Pulmonary artery endothelial cell (primary cell): Measurements from ENCODE around the gene SGK1. TPM values are rescaled to one million over a fixed set of nuclear protein-coding genes. Genes with fewer than 3 reads are reported as not detected.

ENCODE experiments used
- DNase-seq: peaks from one replicate; pipeline ENCODE4 v3.0.0-alpha.2; 2011; ENCODE audit warnings: low read depth, low spot score
- total RNA-seq: library from RNA; depleted of rRNA; stranded (reverse); fragments of >200 nt; gene quantifications from 2 replicates; pipeline ENCODE4 v1.2.3, GENCODE V29; 2014

The SGK1 gene
- 242 and 273 TPM in 2 replicates for total RNA-seq

DNA sequence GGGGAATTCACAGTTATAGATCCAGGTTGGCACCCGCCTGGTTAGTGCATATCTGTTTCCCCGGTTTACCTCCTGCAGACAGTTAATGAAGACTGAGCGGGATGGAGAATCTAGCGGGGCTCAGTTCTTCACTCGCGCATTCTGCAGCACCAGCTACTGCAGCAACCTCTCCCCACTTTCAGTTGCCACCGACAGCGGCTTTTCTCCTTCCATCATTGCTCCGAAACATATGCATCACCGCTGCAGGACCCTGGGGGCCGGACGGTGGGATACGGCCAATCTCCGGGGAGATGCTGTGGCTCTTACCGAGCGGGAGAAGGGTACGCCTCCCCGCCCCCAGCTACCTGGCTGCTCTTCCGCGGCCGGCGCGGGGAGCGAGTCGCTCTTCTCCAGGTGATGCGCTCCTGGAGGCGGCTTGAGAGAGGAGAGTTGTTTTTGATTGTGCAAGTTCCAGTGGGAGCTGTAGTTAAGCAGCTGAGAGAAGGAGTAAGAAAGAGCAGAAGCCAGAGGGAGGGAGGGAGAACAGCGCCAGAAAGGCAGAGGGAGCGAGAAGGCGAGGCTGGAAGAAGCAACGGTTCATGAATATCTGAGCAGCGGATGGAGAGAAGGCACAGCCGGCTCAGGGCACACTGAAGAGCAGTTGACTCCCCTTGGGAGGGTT is at the start of gene SGK1:
Gene SGK1, minus strand, starts transcription at position 642 of the 661 bp plus-strand sequence. CDS start 652 bp downstream, outside the sequence.
- DNase-seq: no peak

DNA sequence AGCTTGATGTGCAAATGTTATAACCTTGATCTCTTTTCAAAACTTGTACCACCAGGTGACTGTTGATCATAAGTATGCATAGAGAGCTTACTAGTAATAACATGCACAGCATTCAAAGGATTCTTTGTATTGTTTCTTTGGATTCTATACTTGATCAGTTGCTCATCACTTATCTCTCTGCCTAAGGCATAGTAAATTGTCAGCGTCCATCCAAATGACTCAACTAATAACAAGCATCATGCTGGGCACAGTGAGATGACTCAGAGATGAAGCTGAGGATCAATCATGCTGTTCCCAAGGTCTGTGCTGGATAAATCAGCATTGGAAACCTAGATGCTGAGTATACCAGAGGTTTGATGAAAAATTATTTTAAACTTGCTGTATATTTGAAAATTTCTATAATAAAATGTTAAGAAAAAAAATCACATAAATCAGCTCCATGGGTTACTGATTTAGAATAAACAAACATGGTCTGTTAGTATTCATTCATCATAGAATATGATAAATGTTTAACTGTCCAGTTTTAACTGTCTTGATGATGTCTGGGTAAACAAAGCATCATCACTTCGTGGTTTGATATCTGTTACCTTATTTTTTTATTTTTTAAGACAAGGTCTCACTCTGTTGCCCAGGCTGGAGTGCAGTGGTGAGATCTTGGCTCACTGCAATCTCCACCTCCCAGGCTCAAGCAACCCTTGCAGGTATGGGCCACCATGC is 45.6 kb upstream of the SGK1 start:
- DNase-seq: no peak

DNA sequence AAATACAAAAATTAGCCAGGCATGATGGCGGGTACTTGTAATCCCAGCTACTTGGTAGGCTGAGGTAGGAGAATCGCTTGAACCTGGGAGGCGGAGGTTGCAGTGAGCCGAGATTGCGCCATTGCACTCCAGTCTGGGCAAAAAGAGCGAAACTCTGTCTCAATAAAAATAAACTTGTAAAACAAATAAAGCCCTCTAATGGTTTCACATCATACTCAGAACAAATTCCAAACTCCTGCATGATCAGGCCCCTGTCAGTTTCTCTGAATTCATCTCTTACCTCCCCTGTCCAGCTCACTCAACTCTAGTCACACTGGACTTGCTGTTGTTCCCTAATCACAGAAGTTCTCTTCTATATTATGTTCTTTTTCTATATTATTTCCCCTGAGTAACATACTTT is 43.1 kb upstream of the SGK1 start:
- DNase-seq: no peak

DNA sequence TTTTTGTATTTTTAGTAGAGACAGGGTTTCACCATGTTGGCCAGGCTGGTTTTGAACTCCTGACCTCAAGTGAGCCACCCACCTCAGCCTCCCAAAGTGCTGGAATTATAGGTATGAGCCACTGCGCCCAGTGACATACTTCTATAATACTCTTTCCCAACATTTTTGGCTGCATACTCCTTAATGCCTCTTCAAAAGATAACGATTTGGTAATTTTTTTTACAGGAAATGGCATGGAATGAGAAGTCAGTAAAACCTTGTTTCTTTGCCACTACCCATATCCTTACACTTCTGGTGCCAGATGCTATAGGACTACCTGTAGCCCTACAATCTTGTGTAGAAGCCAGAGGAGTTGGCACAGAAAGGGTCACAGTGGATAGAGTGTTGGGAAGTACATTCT is 41.4 kb upstream of the SGK1 start:
- no peak for DNase-seq

DNA sequence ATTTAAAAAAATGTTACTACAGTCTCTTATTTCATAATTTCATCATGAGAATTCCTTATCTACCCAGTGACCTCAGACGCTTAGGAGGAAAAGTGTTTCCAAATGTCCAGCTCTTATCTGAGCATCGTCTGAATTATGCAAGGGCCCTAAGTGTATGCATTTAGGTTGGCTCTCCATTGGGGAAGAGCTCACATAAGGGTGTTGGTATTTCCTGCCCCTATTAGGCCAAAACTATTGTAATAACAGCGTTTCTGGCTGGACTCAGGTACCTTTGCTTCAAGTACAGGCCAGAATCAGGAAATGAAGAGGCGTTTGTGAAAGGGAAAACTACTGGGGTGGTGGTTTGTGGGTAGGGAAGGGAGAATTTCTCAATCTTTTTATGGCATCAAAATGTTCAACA is 40.4 kb upstream of the SGK1 start:
- no peak for DNase-seq

DNA sequence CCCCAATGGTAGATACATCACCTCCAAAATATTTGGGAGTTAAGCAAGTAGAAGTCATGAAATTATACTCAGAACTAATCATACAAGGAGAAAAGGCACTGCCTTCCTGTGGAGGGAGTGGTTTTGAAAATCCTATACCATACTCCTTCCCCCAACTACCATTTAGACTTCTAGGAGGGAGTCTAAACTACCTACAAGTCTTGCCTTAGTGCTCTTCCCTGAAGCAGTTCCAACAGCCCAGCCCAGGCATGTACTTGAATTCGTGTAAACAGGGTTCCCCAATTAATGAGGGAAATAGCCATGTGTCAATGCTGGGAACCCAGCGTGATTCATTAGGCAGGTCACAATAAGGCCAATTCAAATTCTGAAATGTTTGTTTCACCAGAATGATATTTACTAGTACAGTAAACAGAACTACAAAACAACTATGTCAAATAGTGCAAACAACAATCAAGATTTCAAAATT is 39.1 kb upstream of the SGK1 start:
- DNase-seq: no peak

DNA sequence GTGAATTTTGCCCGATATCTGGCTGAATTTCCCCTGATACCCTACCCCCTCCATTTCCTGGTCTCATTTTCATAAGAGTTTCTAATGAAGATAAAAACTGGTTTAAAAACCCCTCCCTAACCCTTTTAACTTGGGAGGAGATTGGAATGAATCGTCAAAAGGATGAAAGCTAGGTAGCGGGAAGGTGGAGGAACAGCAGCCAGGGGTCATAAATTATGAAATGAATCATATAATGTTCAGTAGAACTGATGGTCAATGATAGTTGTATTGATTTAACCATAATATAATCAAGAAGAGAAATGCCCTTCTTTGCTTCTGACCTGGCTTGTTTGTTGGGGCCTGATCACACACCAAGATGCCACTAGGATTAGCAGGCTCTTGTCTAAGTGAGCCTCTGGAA is 38.5 kb upstream of the SGK1 start:
- no peak for DNase-seq

DNA sequence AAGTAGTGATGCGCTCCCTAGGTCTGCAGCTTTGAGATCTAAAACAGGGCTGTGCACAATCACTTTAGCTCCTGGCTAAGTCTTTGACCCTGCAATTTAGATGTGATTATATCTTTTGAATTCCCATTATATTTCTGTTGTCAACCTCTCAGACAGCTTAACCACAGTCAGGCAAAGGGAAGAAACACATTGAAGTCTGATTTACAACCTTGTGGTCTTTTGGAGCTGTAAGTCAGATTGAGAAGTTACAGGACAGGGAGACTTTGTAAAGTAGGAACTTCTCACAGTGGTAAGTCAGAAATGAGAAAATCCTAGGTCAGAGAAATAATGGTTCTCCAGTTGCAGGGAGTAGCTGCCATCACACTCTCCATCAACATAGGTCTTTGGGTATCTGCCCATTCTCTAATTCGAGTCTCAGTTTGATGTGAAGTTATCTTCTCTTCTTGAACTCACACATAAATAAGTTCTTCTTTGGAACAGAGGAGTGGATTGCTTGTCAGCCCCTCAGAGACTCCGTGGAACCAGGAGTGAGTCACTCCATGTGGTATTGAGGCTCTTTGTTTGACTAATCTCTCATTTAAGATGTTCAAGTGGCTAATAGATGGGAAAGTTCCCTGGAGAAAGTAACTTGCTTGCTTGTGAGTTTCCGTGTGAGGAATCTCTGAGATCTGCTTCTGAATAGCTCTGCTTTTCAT is 35.0 kb upstream of the SGK1 start:
- DNase-seq: no peak

DNA sequence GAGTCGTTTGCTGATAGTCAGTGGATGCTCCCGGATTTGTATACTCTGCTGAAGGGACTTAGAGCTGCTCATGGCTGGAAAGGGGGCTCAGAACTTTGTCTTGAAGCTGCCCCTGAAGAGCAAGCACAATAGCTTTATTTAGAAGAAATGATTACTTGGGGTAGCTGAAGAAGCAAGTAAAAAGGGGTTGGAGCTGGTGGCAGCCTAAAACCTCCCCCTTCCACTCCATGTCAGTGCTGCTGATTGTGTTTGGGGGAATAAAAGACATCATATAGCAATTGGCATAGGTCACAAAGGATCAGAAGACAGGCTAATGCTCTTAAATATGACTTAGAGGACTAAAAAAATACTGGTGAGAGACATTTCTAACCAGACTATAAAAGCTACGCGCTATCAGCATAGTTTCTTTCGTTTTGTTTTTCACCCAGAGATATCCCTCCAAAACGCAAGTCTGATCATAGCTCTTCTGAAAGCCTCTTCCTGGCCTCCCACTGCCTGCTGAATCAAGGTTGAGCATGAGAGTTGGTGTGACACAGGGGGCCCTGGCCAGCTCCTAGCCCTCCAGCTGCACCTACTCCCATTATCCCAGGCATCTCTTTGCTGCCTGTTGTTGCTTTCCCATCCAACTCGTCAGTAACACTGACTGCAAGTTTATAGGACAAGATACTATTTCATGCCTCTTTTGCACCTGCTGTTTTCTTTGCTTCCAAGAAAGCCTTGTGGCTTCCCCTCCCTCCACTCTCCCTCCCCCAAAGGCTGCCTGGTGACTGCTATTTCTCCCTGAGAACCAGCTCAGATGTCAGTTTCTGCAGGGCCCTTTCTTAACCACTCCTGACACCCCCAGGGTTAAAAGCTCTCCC is 33.9 kb upstream of the SGK1 start:
- no peak for DNase-seq

DNA sequence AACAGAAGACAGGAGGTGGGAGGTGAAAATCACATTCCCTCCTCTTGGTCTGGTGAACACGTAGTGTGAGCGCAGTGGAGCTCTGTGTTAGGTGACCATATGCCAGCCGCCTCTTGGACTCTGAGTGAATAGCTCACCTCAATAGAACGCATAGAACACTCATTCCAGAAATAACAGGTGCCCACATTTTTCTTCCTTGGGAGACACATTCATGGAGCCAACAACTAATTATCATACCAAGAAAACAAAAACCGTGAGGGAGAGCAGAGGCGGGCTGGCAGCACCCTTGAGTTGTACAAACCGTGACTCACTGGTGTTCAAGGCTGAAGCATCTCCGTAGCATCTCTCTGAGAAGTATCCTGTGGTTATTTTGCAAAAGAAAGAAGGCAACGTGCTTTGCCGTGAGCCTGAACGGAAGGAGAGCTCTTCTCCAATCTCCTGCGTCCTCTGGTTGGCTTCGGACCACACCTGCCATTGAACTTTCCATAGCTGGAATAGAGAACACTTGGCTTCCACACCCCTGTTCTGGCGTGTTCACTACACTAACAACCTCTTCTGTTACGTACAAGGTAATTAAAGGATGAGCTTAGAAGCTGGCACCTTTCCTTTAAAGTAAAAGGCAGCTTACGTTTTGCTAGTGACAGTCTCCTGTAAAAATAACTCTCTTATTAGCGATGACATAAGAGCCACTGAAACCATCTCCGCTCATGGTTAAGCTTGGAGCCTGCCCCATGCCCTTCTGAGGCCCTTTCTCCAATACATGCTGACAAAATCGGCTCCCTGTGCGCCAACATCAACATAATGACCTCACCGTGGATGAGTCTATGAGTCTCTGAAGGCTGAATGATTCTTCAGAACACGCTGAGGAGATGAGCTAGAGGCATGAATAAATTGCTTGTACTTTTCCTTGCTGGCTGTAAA is 30.2 kb upstream of the SGK1 start:
- DNase-seq: no peak

DNA sequence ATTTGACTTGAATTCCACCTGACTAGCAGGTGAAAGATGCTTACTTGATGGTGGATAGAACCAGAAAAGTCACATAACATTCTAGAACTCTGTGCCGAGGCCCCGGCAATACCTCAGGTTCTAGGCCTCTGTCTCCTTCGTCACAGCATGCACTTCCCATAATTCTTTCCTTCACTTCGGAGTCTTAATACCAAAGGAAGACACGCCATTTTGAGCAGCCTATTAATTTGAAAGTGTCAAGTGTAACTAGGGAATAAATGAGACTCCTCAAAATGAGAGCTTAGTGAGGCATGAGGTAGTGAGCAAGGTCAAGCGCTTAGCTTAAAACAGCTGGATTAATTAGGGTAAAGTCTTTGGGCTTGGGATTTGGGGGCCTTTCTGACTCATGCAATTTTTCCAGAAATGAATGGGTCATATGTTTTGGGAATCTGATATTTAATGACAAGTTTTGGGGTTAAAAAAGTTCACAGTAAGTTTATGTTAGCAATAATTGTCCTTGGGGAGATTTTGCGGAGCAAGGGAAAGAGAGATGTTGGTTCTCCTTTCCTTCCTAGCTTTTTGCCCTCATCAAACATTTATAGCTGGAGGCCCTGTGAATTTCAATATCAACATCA is 29.1 kb upstream of the SGK1 start:
- DNase-seq: no peak

DNA sequence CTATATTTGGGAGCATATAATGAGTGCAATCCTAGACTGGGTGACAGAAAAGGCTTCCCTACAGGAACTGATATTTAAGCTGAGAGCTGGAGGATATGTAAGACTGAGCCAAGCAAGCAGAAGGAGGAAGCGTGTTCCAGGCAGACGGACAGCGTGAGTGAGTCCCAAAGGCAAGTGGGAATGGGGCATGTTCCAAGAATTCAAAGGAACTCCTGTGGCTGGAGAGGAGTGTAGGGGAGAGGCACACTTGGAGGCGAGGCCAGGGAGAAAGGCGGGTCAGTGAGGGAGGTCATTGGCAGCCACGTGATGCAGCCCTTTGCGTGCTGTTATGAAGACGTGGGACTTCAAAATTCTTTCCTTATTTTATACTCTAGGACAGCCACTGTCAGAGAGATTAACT is 27.9 kb upstream of the SGK1 start:
- DNase-seq: no peak

DNA sequence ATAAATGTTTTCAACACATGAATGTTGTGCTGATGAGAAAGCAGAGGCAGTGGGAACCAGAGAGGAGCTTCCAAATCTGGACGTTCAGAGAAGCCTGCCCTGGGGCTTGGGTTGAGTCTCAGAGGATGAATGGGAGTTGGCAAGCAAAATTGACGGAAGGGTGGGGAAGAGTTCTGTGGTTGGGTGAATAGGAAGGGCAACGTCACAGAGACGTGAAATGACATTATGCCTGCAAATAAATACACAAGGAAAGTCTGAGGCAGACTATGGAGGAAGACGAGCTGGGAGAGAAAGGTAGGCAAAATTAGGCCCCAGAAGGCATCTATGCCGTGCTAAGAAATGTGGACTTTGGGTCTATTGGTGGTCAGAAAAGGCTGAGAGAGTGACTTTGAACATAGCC is 25.2 kb upstream of the SGK1 start:
- DNase-seq: no peak

DNA sequence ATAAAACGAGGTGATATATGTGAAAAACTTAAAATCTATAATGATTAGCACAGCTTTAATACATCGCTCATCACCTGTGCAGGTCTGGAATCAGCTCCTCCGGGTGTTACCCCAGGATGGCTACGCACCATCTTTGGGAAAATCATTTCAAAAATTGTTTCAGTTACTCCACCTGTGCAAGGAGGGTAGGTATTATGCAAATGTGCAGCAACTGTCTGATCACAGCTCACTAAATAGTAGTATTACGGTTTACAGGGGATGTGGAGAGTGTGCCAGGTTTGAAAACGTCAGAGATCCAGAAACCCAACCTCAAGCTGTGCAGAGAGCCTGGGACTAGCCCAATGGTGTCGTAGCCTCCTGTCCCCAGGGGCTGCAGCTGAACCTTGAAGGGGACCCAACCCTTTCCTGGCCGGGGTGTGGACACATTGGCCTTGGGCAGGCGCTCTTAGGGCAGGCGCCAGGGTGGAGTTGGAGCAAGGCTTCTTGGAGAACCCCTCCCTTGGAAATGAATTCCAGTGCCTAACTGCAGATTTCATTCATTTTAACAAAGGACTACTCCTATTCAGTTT is 24.2 kb upstream of the SGK1 start:
- no peak for DNase-seq

DNA sequence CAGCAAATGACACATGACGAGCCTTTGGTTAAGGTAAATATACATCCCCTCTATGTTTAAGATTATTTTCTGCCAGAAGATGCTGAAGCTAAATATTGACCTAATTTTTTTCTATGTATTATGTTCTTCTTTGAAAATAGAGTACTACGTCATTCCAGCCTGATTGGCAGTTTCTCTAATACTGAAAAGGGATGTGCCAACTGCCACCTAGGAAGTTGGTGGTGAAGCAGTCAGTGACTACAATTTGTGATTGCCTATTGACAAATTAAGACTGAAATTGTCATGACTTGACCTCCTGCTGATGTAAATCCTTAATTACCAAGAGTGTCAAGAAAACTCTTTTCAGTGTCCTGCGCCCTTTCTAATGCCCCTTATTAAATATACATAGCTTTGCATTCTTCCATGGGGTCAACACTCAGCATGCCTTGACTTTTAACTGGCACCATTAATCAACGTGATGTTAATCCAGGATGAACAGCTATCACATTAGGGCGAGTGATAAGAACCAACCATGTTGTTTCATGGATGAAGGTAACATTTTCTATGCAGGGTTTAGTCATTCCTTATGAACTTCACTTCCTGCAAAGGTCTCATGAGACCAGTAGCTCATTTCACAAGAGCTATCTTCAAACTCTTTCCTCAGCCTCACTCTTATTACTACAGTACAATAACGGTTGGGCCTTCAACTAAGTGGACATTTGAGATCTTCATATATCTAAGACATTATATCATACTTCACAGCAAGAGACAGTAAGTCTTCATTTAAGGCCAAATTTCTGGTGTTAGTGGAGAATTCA is 22.5 kb upstream of the SGK1 start:
- no peak for DNase-seq

DNA sequence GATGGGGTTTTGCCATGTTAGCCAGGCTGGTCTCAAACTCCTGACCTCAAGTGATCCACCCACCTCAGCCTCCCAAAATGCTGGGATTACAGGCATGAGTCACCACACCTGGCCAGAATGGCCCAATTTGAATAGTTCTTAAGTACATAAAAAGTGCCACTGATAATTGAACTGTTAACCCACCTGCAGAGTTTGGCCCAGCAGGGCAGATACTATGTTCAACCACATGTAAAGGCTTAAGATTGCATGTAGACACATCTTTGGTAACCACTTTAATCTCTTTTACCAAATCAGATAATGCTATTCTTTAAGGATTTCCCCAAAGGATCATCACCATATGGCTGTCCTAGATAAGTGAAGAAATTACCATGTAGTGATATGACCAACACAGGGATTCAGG is 21.3 kb upstream of the SGK1 start:
- no peak for DNase-seq

DNA sequence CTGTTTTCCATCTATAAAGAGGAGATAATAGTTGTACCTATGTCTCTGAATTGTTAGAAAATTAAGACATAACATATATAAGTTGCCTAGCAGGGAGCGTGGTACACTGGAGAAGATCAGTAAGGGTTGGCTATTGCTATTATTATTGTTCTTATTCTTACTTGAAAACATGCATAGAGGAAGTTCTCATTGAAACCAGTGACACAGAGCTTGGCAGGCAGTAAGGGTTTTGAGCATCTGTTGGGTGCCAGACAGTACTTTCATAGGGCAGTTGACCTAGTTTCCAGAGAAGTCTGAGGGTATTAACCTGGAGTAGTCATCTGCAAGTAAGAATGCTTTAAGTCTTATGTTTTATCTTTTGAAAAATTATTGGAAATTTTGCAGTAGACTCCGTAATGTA is 13.3 kb upstream of the SGK1 start:
- no peak for DNase-seq

DNA sequence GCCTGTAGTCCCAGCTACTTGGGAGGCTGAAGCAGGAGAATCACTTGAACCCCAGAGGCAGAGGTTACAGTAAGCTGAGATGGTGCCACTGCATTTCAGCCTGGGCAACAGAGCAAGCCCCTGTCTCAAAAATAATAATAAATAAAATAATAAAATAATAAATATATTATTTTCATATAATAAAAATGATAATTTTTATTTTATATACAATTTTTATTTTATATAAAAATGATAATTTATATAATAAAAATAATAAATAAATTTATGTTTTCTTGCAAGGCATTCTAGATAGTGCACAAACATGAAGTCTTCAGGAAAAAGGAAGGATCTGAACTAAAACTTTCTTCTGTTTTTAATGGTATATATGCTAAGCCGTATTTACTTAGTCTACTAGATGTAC is 12.6 kb upstream of the SGK1 start:
- DNase-seq: no peak

DNA sequence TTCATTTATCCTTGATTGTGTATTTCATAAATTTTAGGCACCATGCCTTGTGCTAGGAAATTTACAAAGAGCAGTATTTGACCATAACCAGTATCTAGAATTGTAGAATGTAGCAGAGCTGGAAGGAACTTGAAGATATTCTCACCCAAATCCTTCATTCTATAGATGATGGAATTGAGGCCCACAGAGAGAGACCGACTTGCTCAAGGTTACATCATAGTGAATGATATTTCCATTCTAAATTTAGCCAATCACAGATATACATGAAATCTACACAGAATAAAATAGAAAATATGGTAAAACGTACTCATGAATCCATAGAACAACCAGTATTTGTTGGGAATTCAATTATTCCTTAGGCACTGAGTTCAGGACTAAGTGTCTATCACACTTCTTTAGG is 10.9 kb upstream of the SGK1 start:
- DNase-seq: no peak
